WTC11 (cell line): Measurements from ENCODE around the gene SMAD2.

Source experiments
- ESRRA ChIP-seq: sonication (generic); formaldehyde crosslinking; IDR thresholded peaks from 2 replicates; pipeline ENCODE4 v1.8.1; 2022; ENCODE audit warnings: mild to moderate bottlenecking, missing genetic modification reagents, borderline replicate concordance
- FOXP1 ChIP-seq: sonication (generic); formaldehyde crosslinking; IDR thresholded peaks from 2 replicates; pipeline ENCODE4 v1.8.0; 2022; ENCODE audit warnings: missing genetic modification reagents, mild to moderate bottlenecking, moderate library complexity, borderline replicate concordance
- JUN ChIP-seq: sonication (generic); formaldehyde crosslinking; IDR thresholded peaks from 2 replicates; pipeline ENCODE4 v1.8.0; 2023; ENCODE audit warnings: mild to moderate bottlenecking, missing genetic modification reagents
- SMAD3 ChIP-seq: sonication (generic); formaldehyde crosslinking; IDR thresholded peaks from 2 replicates; pipeline ENCODE4 v1.8.0; 2022; ENCODE audit warnings: missing genetic modification reagents, mild to moderate bottlenecking, borderline replicate concordance
- SMAD4 ChIP-seq: sonication (generic); formaldehyde crosslinking; IDR thresholded peaks from 2 replicates; pipeline ENCODE4 v1.8.0; 2022; ENCODE audit warnings: mild to moderate bottlenecking, missing genetic modification reagents
- ZNF416 ChIP-seq: fragments of 250-450 bp; sonication (Bioruptor Pico); IDR thresholded peaks from 2 replicates; pipeline ENCODE4 v1.9.0; 2021; ENCODE audit warnings: mild to moderate bottlenecking, inconsistent platforms
- TF ChIP-seq, protein P1 (sequence below): fragments of 200-600 bp; IDR thresholded peaks from 2 replicates; pipeline ENCODE4 v1.8.0; 2022; ENCODE audit warnings: antibody characterized with exemption
- TF ChIP-seq, protein P2 (sequence below): fragments of 250-450 bp; sonication (Bioruptor Pico); IDR thresholded peaks from 2 replicates; pipeline ENCODE4 v1.8.0; 2021; ENCODE audit warnings: mild to moderate bottlenecking
- TF ChIP-seq, protein P3 (sequence below): sonication (generic); formaldehyde crosslinking; IDR thresholded peaks from 2 replicates; pipeline ENCODE4 v1.8.0; 2022; ENCODE audit warnings: mild to moderate bottlenecking, missing genetic modification reagents

DNA sequence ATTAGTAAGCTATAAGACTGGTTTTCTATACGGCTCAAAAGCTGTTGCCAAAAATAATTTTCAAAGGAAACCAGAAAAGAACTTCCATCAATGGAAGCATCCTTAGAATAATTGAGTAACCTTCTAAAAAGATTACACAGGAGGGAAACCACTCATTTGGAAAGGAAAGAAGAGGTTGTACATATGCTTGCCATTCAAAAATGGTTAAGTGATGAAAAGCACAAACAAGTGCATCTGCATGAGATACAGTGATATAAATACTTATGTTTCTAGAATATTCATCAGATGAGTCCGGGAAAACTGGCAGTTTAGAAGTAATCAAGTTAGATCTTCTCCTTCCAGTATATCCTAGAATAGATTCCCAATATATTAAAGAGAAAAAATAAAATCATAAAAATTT is 20.1 kb upstream of the SMAD2 start:
- TF ChIP-seq, protein P1, sequence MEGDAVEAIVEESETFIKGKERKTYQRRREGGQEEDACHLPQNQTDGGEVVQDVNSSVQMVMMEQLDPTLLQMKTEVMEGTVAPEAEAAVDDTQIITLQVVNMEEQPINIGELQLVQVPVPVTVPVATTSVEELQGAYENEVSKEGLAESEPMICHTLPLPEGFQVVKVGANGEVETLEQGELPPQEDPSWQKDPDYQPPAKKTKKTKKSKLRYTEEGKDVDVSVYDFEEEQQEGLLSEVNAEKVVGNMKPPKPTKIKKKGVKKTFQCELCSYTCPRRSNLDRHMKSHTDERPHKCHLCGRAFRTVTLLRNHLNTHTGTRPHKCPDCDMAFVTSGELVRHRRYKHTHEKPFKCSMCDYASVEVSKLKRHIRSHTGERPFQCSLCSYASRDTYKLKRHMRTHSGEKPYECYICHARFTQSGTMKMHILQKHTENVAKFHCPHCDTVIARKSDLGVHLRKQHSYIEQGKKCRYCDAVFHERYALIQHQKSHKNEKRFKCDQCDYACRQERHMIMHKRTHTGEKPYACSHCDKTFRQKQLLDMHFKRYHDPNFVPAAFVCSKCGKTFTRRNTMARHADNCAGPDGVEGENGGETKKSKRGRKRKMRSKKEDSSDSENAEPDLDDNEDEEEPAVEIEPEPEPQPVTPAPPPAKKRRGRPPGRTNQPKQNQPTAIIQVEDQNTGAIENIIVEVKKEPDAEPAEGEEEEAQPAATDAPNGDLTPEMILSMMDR, result no peak
- TF ChIP-seq SMAD4, result no peak
- TF ChIP-seq SMAD3, result no peak
- TF ChIP-seq FOXP1 (CRISPR knock-in tag), result no peak
- TF ChIP-seq, protein P2, sequence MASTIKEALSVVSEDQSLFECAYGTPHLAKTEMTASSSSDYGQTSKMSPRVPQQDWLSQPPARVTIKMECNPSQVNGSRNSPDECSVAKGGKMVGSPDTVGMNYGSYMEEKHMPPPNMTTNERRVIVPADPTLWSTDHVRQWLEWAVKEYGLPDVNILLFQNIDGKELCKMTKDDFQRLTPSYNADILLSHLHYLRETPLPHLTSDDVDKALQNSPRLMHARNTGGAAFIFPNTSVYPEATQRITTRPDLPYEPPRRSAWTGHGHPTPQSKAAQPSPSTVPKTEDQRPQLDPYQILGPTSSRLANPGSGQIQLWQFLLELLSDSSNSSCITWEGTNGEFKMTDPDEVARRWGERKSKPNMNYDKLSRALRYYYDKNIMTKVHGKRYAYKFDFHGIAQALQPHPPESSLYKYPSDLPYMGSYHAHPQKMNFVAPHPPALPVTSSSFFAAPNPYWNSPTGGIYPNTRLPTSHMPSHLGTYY (CRISPR knock-in tag), result no peak
- TF ChIP-seq, protein P3, sequence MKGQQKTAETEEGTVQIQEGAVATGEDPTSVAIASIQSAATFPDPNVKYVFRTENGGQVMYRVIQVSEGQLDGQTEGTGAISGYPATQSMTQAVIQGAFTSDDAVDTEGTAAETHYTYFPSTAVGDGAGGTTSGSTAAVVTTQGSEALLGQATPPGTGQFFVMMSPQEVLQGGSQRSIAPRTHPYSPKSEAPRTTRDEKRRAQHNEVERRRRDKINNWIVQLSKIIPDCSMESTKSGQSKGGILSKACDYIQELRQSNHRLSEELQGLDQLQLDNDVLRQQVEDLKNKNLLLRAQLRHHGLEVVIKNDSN (CRISPR knock-in tag), result no peak
- no peak for TF ChIP-seq ZNF416
- no peak for TF ChIP-seq ESRRA (CRISPR knock-in tag)
- TF ChIP-seq JUN (CRISPR knock-in tag), result no peak
